Activated T-cell treated with anti-CD3 and anti-CD28 coated beads, Interleukin-2, amount 50 U/mL, for 4 hours (primary cell): ENCODE results near the gene VCP. TPM values are rescaled to one million over a fixed set of nuclear protein-coding genes. Genes with fewer than 3 reads are reported as not detected.

Experiments
- ATAC-seq, 2 donors: fragments of 200-7000 bp; cut with Tn5 transposase; one replicate each; pipeline ENCODE4 v1.10.0; 2021
- DNase-seq: peaks from one replicate; pipeline ENCODE4 v3.0.0-alpha.2; 2020
- H3K27me3 Mint-ChIP-seq: one replicate; pipeline ENCODE4 v1.8.0; 2021; ENCODE audit warnings: low read depth, mixed read lengths
- H3K36me3 Mint-ChIP-seq: one replicate; pipeline ENCODE4 v1.8.0; 2022; ENCODE audit warnings: mixed read lengths; ENCODE audit not compliant: insufficient read depth
- H3K4me1 Mint-ChIP-seq: one replicate; pipeline ENCODE4 v1.8.0; 2021; ENCODE audit warnings: low read depth, mixed read lengths
- H3K4me3 Mint-ChIP-seq: one replicate; pipeline ENCODE4 v1.8.0; 2021; ENCODE audit warnings: mild to moderate bottlenecking, moderate library complexity, mixed read lengths
- H3K9me3 Mint-ChIP-seq: one replicate; pipeline ENCODE4 v1.8.0; 2021; ENCODE audit warnings: mixed read lengths
- total RNA-seq, 3 donors: library from RNA; stranded (reverse); gene quantifications; one replicate each; pipeline ENCODE4 v1.2.1, GENCODE V29; 2021

VCP gene
- total RNA-seq, 3 donors from 2014 or later: 455 to 543 (median 484) TPM

- Mint-ChIP-seq H3K27me3 (no peaks in the 10 kb centered on the region), H3K9me3 (no peaks in the 10 kb centered on the region), H3K4me1 (no peaks in the 10 kb centered on the region), H3K36me3 (peaks cover 75% of the 10 kb centered on the region), H3K4me3 (no peak overlapping the region)
- ATAC-seq: no peak
- DNase-seq: no peak
Observed at GRCh38 chr9:35059438-35059837, 13.0 kb downstream of the VCP start.

GRCh38 chr9:35057271-35057620, 15.2 kb downstream of the VCP start:
- no peaks in the 10 kb centered on the region for H3K4me1 Mint-ChIP-seq
- ATAC-seq: no peak

GRCh38 chr9:35056571-35057270, 15.7 kb downstream of the VCP start:
- ATAC-seq (peak in 1 of 2 donors; percentile 7), DNase-seq (no peak)
- Mint-ChIP-seq H3K9me3 (no peaks in the 10 kb centered on the region), H3K4me3 (no peak overlapping the region), H3K4me1 (no peaks in the 10 kb centered on the region), H3K36me3 (peaks cover 72% of the 10 kb centered on the region), H3K27me3 (no peaks in the 10 kb centered on the region)

More at GRCh38 chr9:35057271-35057620, 15.2 kb downstream of the VCP start:
- no peak for DNase-seq
- no peaks in the 10 kb centered on the region for H3K9me3 Mint-ChIP-seq
- no peak overlapping the region for H3K4me3 Mint-ChIP-seq
- peaks cover 74% of the 10 kb centered on the region for H3K36me3 Mint-ChIP-seq
- no peaks in the 10 kb centered on the region for H3K27me3 Mint-ChIP-seq

- Mint-ChIP-seq H3K4me3 (no peak overlapping the region), H3K9me3 (no peaks in the 10 kb centered on the region), H3K27me3 (no peaks in the 10 kb centered on the region), H3K4me1 (peaks cover 3% of the 10 kb centered on the region), H3K36me3 (peaks cover 63% of the 10 kb centered on the region)
- ATAC-seq (no peak), DNase-seq (no peak)
Observed at GRCh38 chr9:35054871-35055644, 17.4 kb downstream of the VCP start.

- ATAC-seq (no peak), DNase-seq (no peak)
- Mint-ChIP-seq H3K4me1 (peaks cover 3% of the 10 kb centered on the region), H3K27me3 (no peaks in the 10 kb centered on the region), H3K36me3 (peaks cover 57% of the 10 kb centered on the region), H3K4me3 (no peak overlapping the region), H3K9me3 (no peaks in the 10 kb centered on the region)
Observed at GRCh38 chr9:35054185-35054835, 18.1 kb downstream of the VCP start.

GRCh38 chr9:35051069-35051967, 21.1 kb downstream of the VCP start:
- DNase-seq (peak; percentile 50), ATAC-seq (peak; percentile 75)
- Mint-ChIP-seq H3K4me1 (peaks cover 3% of the 10 kb centered on the region), H3K36me3 (peaks cover 43% of the 10 kb centered on the region), H3K27me3 (no peaks in the 10 kb centered on the region), H3K4me3 (no peak overlapping the region), H3K9me3 (no peaks in the 10 kb centered on the region)

- Mint-ChIP-seq H3K27me3 (no peaks in the 10 kb centered on the region), H3K9me3 (no peaks in the 10 kb centered on the region), H3K36me3 (peaks cover 32% of the 10 kb centered on the region), H3K4me3 (no peak overlapping the region), H3K4me1 (peaks cover 3% of the 10 kb centered on the region)
- ATAC-seq (no peak), DNase-seq (no peak)
Observed at GRCh38 chr9:35048511-35048910, 23.9 kb downstream of the VCP start.

GRCh38 chr9:35044071-35044470, 28.4 kb downstream of the VCP start:
- ATAC-seq (no peak), DNase-seq (no peak)
- Mint-ChIP-seq H3K27me3 (no peaks in the 10 kb centered on the region), H3K9me3 (no peaks in the 10 kb centered on the region), H3K4me1 (no peaks in the 10 kb centered on the region), H3K4me3 (no peak overlapping the region), H3K36me3 (peaks cover 34% of the 10 kb centered on the region)

GRCh38 chr9:35042891-35043545, 29.4 kb downstream of the VCP start:
- no peak overlapping the region for H3K4me3 Mint-ChIP-seq
- H3K27me3 Mint-ChIP-seq: no peaks in the 10 kb centered on the region
- no peaks in the 10 kb centered on the region for H3K9me3 Mint-ChIP-seq
- peak in 1 of 2 donors; percentile 14 for ATAC-seq
- peaks cover 26% of the 10 kb centered on the region for H3K36me3 Mint-ChIP-seq
- no peak for DNase-seq
- no peaks in the 10 kb centered on the region for H3K4me1 Mint-ChIP-seq

- DNase-seq (no peak), ATAC-seq (no peak)
- Mint-ChIP-seq H3K27me3 (no peaks in the 10 kb centered on the region), H3K36me3 (peaks cover 26% of the 10 kb centered on the region), H3K4me1 (no peaks in the 10 kb centered on the region), H3K4me3 (no peak overlapping the region), H3K9me3 (no peaks in the 10 kb centered on the region)
Observed at GRCh38 chr9:35042081-35042604, 30.3 kb downstream of the VCP start.

- Mint-ChIP-seq H3K4me3 (peak overlapping the region; percentile 57), H3K36me3 (peaks cover 17% of the 10 kb centered on the region), H3K9me3 (no peaks in the 10 kb centered on the region), H3K4me1 (peaks cover 8% of the 10 kb centered on the region), H3K27me3 (no peaks in the 10 kb centered on the region)
- peak; percentile 70 to 80 for ATAC-seq
- DNase-seq: peak; percentile 18
Observed at GRCh38 chr9:35035851-35036701, 36.3 kb downstream of the VCP start.

GRCh38 chr9:35033101-35033500, 39.3 kb downstream of the VCP start:
- peaks cover 8% of the 10 kb centered on the region for H3K36me3 Mint-ChIP-seq
- ATAC-seq (no peak), DNase-seq (no peak)
- H3K9me3 Mint-ChIP-seq: no peaks in the 10 kb centered on the region
- no peak overlapping the region for H3K4me3 Mint-ChIP-seq
- H3K27me3 Mint-ChIP-seq: no peaks in the 10 kb centered on the region
- peaks cover 12% of the 10 kb centered on the region for H3K4me1 Mint-ChIP-seq

GRCh38 chr9:35029852-35030251, 42.6 kb downstream of the VCP start:
- Mint-ChIP-seq H3K4me3 (no peak overlapping the region), H3K9me3 (no peaks in the 10 kb centered on the region), H3K4me1 (peaks cover 10% of the 10 kb centered on the region), H3K27me3 (no peaks in the 10 kb centered on the region), H3K36me3 (peaks cover 8% of the 10 kb centered on the region)
- DNase-seq (no peak), ATAC-seq (no peak)
